Effector CD8-positive, alpha-beta T cell (primary cell): ENCODE measurements around the gene XAB2.
"Not testable (repeated sequence)": the region's sequence is repeated elsewhere in the genome, so short reads cannot be mapped to it uniquely, and the experiment has no call there.

Experiments
- DNase-seq: peaks from one replicate; lab custom pipeline; 2025; lab: John Stamatoyannopoulos, UW

XAB2 gene

DNA sequence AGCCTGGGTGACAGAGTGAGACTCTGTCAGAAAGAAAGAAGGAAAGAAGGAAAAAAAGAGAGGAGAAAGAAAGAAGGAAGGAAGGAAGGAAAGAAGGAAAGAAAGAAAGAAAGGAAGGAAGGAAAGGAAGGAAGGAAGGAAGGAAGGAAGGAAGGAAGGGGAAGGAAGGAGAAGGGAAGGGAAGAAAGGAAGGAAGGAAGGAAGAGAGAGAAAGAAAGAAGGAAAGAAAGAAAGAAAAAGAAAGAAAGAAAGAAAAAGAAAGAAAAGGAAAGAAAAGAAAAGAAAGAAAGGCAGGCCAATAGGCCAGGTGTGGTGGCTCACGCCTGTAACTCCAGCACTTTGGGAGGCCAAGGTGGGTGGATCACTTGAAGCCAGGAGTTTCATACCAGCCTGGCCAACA, 51.9 kb downstream of the XAB2 start:
- DNase-seq = not testable (repeated sequence)

DNA sequence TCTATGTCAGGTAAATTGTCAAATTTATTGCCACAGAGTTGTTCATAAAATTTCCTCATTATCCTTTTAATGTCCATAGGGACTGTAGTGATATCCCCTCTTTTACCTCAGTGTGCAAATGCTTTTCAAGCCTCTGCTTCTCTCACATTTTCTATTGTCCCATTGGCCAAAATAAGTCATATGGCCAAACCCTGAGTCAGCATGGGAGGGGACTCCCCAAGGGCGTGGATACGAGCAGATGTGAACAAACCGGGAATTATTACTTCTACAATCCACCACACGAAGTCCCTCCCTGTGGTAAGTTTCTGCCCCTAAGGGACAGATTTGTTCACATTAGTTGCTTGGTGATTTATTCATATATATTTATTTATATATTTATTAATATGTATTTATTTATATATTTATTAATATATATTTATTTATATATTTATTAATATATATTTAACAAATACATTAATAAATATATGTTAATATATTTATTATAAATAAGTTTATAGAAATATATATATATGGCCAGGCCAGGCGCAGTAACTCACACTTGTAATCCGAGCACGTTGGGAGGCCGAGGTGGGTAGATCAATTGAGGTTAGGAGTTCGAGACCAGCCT, 53.8 kb downstream of the XAB2 start:
- no peak for DNase-seq

DNA sequence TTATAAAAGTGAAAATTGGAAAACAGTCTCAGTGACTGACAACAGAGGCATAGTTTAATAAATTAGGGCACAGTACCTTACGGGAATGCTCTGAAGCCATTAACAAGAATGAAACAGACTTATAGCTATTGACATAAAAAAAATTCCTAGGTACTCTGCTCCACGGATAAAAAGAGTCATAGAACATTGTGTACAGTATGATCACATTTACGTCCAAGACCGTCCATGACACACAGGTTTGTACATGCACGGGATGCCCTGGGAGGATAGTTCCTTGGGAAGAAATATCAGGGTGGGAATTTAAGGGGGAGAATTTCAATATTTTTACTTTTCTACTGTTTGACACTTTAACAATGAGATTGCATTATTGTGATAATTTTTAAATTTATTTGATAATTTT, 58.6 kb downstream of the XAB2 start:
- DNase-seq = no peak
